ENCODE results near the gene CHST14. TPM values are rescaled to one million over a fixed set of nuclear protein-coding genes. Genes with fewer than 3 reads are reported as not detected.

The CHST14 gene, protein sequence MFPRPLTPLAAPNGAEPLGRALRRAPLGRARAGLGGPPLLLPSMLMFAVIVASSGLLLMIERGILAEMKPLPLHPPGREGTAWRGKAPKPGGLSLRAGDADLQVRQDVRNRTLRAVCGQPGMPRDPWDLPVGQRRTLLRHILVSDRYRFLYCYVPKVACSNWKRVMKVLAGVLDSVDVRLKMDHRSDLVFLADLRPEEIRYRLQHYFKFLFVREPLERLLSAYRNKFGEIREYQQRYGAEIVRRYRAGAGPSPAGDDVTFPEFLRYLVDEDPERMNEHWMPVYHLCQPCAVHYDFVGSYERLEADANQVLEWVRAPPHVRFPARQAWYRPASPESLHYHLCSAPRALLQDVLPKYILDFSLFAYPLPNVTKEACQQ
- 11.9 and 12.2 TPM in 2 replicates for polyA plus RNA-seq (2013)

DNA sequence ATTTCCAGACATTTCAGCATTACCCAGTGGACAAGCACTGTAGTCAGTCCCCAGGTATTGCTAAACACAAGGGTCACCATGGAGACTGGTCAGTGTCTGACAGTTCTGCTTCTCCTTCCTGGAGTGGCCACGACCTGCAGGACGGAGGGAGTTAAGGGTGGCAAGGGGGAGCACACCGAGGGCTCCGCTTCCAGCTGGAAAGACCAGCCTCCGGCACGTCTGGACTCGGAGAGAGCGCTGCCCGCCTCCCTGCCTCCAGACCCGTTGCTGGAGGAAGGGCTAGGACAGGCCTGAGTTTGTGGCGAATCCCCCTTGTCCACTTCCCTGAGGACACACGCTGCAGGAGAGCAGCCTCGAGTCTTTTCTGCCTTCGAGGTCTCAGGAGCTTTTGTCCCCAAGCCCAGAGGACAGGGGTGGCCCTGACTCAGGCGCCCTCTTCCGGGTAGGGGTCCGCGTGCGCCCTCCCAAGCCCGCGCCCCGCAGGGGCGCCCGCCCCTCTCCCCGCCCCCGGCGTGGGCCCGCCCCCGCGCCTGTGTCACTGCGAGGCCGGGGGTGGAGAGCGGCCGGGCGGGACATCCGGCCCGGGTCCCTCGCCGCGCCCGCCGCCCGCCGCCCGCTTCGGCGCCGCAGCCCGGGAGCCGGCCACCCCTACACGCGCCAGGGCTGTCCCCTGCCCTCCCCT is at the start of gene CHST14:
TSS of gene CHST14 (plus strand) at position 562 of the 682 bp plus-strand sequence. CDS start 230 bp downstream, outside the sequence.
- peak within 1 kb of the TSS; percentile 56 for H2AFZ ChIP-seq (ENCODE audit: insufficient read depth, low read length, poor library complexity)
- H3K4me1 ChIP-seq (ENCODE audit: control insufficient read depth in 1 of 2, insufficient read depth in 2 of 2, low read length in 2 of 2) = peaks cover 13 to 24% of the 10 kb centered on the region in 2 experiments
- H3K4me2 ChIP-seq (ENCODE audit: low read length) = peak within 1 kb of the TSS; percentile 92
- peaks cover 7% of the 10 kb centered on the region for H3K79me2 ChIP-seq (ENCODE audit: control insufficient read depth, insufficient read depth, low read length, poor library complexity)
- H3K79me1 ChIP-seq (ENCODE audit: low read length) = peaks cover 10% of the 10 kb centered on the region
- peak within 1 kb of the TSS; percentile 76 for H3K27ac ChIP-seq (ENCODE audit: low read depth, low read length)
- H2BK120ac ChIP-seq (ENCODE audit: insufficient read depth, low read length, poor library complexity) = peak within 1 kb of the TSS; percentile 61
- H4K12ac ChIP-seq (ENCODE audit: low read depth, low read length) = peak within 1 kb of the TSS; percentile 60
- H3K4ac ChIP-seq (ENCODE audit: low read depth, low read length) = peak within 1 kb of the TSS; percentile 57
- no peak within 1 kb of the TSS for H3K23ac ChIP-seq (ENCODE audit: low read length)
- H3K9me3 ChIP-seq (ENCODE audit: insufficient read depth, low read depth, low read length) = no peaks in the 10 kb centered on the region
- peak within 1 kb of the TSS; percentile 94 for H3K14ac ChIP-seq (ENCODE audit: low read length)
- peak within 1 kb of the TSS; percentile 90 for H4K91ac ChIP-seq (ENCODE audit: low read depth, low read length)
- H3K18ac ChIP-seq (ENCODE audit: low read length) = peak within 1 kb of the TSS; percentile 85
- H3K4me3 ChIP-seq (ENCODE audit: low read depth, low read length) = peak within 1 kb of the TSS; percentile 68
- peak; percentile 75 to 81 for DNase-seq
- peak within 1 kb of the TSS; percentile 82 for H4K8ac ChIP-seq (ENCODE audit: low read depth, low read length)
- peak within 1 kb of the TSS; percentile 71 for H2AK5ac ChIP-seq (ENCODE audit: low read length)
- no CpG with 5 or more reads among the region's 52 CpGs for WGBS (ENCODE audit: extremely low coverage, insufficient coverage, insufficient read length)
- H3K36me3 ChIP-seq (ENCODE audit: control insufficient read depth in 1 of 2, insufficient read depth in 2 of 2, low read length in 2 of 2) = peaks cover 17 to 20% of the 10 kb centered on the region in 2 experiments
- H3K9ac ChIP-seq (ENCODE audit: low read length) = peak within 1 kb of the TSS; percentile 35
- H2BK5ac ChIP-seq (ENCODE audit: low read depth, low read length, poor library complexity) = peak within 1 kb of the TSS; percentile 42
- peak within 1 kb of the TSS; percentile 23 for H2BK12ac ChIP-seq (ENCODE audit: low read length)
- no peaks in the 10 kb centered on the region for H3K27me3 ChIP-seq (ENCODE audit: insufficient read depth, low read length)

DNA sequence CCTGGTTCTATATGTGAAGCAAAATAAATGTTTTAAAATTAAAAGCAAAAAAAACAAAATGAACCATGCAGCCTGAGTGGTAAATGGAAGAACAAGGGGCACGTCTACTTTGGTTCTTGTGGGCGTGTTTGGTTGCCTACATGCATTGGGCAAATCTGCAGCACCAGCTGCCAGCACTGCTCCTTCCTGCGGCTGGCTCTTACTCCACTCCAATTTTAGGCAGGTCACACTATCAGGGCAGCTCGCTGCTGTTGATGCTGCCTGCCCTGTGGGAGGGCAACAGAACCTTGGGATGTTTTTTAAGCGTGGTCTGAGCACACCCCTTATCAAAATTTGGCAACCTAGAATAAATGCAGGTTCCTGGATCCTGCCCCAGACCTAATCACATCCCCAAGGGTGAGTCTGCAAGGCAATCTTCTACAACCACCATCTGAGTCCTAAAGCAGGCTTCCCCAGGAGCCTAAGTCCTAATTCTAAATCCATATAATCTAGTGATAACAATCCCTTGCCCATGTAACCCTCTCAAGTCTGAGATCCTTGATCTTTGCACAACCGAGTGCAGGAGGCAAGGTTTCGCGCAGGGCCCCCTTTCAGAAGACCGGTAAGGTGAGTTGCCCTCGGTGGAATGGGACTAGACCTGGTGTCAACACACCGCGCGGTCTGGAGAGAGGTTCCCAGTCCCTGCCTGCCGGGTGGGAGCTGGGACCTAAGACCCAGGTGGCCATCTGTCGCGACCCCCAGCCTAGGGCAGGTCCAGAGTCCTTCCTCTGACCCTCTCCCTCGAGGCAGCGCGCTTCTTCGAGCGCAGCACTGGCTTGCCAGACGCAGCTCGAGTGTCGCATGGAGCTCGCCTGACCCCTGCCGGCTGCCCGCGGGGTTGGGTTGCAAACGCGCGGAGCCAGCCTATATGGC is 49.3 kb upstream of the CHST14 start:
- DNase-seq = peak; percentile 71 to 90
- peaks cover 4 to 11% of the 10 kb centered on the region in 2 experiments for H3K36me3 ChIP-seq (ENCODE audit: control insufficient read depth in 1 of 2, insufficient read depth in 2 of 2, low read length in 2 of 2)
- peak overlapping the region; percentile 74 for H3K9ac ChIP-seq (ENCODE audit: low read length)
- H3K79me2 ChIP-seq (ENCODE audit: control insufficient read depth, insufficient read depth, low read length, poor library complexity) = no peaks in the 10 kb centered on the region
- H2AFZ ChIP-seq (ENCODE audit: insufficient read depth, low read length, poor library complexity) = peak overlapping the region; percentile 47
- no peak overlapping the region for H2BK12ac ChIP-seq (ENCODE audit: low read length)
- no peak overlapping the region for H2BK5ac ChIP-seq (ENCODE audit: low read depth, low read length, poor library complexity)
- H3K4me2 ChIP-seq (ENCODE audit: low read length) = peak overlapping the region; percentile 80
- no peak overlapping the region for H4K8ac ChIP-seq (ENCODE audit: low read depth, low read length)
- H3K9me3 ChIP-seq (ENCODE audit: insufficient read depth, low read depth, low read length) = no peaks in the 10 kb centered on the region
- no peak overlapping the region for H3K27ac ChIP-seq (ENCODE audit: low read depth, low read length)
- H3K4ac ChIP-seq (ENCODE audit: low read depth, low read length) = no peak overlapping the region
- no peak overlapping the region for H4K91ac ChIP-seq (ENCODE audit: low read depth, low read length)
- no peaks in the 10 kb centered on the region for H3K27me3 ChIP-seq (ENCODE audit: insufficient read depth, low read length)
- H3K4me1 ChIP-seq (ENCODE audit: control insufficient read depth in 1 of 2, insufficient read depth in 2 of 2, low read length in 2 of 2) = peaks cover 3% of the 10 kb centered on the region in 2 experiments
- no peak overlapping the region for H4K12ac ChIP-seq (ENCODE audit: low read depth, low read length)
- no CpG with 5 or more reads among the region's 31 CpGs for WGBS (ENCODE audit: extremely low coverage, insufficient coverage, insufficient read length)
- no peak overlapping the region for H2BK120ac ChIP-seq (ENCODE audit: insufficient read depth, low read length, poor library complexity)
- H3K14ac ChIP-seq (ENCODE audit: low read length) = no peak overlapping the region
- no peak overlapping the region for H2AK5ac ChIP-seq (ENCODE audit: low read length)
- H3K23ac ChIP-seq (ENCODE audit: low read length) = no peak overlapping the region
- no peak overlapping the region for H3K18ac ChIP-seq (ENCODE audit: low read length)
- peak overlapping the region; percentile 34 for H3K4me3 ChIP-seq (ENCODE audit: low read depth, low read length)
- no peaks in the 10 kb centered on the region for H3K79me1 ChIP-seq (ENCODE audit: low read length)

- Histone ChIP-seq H3K4me1 (ENCODE audit: control insufficient read depth in 1 of 2, insufficient read depth in 2 of 2, low read length in 2 of 2) (peaks cover 3% of the 10 kb centered on the region in 2 experiments), H2BK5ac (ENCODE audit: low read depth, low read length, poor library complexity) (no peak overlapping the region), H3K23ac (ENCODE audit: low read length) (peak overlapping the region; percentile 7), H3K79me2 (ENCODE audit: control insufficient read depth, insufficient read depth, low read length, poor library complexity) (no peaks in the 10 kb centered on the region), H3K27me3 (ENCODE audit: insufficient read depth, low read length) (no peaks in the 10 kb centered on the region), H3K36me3 (ENCODE audit: control insufficient read depth in 1 of 2, insufficient read depth in 2 of 2, low read length in 2 of 2) (no peaks in the 10 kb centered on the region), H3K14ac (ENCODE audit: low read length) (no peak overlapping the region), H3K27ac (ENCODE audit: low read depth, low read length) (no peak overlapping the region), H4K91ac (ENCODE audit: low read depth, low read length) (no peak overlapping the region), H3K4me3 (ENCODE audit: low read depth, low read length) (no peak overlapping the region), H3K79me1 (ENCODE audit: low read length) (no peaks in the 10 kb centered on the region), H3K18ac (ENCODE audit: low read length) (no peak overlapping the region), H3K9ac (ENCODE audit: low read length) (no peak overlapping the region), H2BK120ac (ENCODE audit: insufficient read depth, low read length, poor library complexity) (no peak overlapping the region), H4K12ac (ENCODE audit: low read depth, low read length) (no peak overlapping the region), H2AK5ac (ENCODE audit: low read length) (no peak overlapping the region), H2AFZ (ENCODE audit: insufficient read depth, low read length, poor library complexity) (no peak overlapping the region), H3K4me2 (ENCODE audit: low read length) (no peak overlapping the region), H2BK12ac (ENCODE audit: low read length) (no peak overlapping the region), H4K8ac (ENCODE audit: low read depth, low read length) (no peak overlapping the region), H3K9me3 (ENCODE audit: insufficient read depth, low read depth, low read length) (no peaks in the 10 kb centered on the region), H3K4ac (ENCODE audit: low read depth, low read length) (no peak overlapping the region)
- no peak for DNase-seq
- no CpG with 5 or more reads among the region's 6 CpGs for WGBS (ENCODE audit: extremely low coverage, insufficient coverage, insufficient read length)
Measured at GRCh38 chr15:40424483-40425115, 46.2 kb upstream of the CHST14 start.

DNA sequence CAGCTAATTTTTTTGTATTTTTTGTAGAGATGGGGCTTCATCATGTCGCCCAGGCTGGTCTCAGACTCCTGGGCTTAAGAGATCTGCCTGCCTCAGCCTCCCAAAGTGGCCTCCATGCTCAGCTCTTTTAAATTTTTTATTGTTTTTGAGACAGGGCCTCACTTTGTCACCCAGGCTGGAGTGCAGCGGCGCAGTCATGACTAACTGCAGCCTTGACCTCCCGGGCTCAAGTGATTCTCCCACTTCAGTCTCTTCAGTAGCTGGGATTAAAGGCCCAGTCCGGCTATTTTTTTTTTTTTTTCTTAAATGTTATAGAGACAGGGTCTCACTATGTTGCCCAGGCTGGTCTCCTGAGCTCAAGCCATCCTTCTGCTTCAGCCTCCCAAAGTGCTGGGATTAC is 45.1 kb upstream of the CHST14 start:
- no peak overlapping the region for H4K91ac ChIP-seq (ENCODE audit: low read depth, low read length)
- H3K36me3 ChIP-seq (ENCODE audit: control insufficient read depth in 1 of 2, insufficient read depth in 2 of 2, low read length in 2 of 2) = no peaks in the 10 kb centered on the region
- H2AFZ ChIP-seq (ENCODE audit: insufficient read depth, low read length, poor library complexity) = no peak overlapping the region
- no peak overlapping the region for H3K9ac ChIP-seq (ENCODE audit: low read length)
- H3K27ac ChIP-seq (ENCODE audit: low read depth, low read length) = no peak overlapping the region
- DNase-seq = no peak
- H3K9me3 ChIP-seq (ENCODE audit: insufficient read depth, low read depth, low read length) = no peaks in the 10 kb centered on the region
- no peak overlapping the region for H2BK12ac ChIP-seq (ENCODE audit: low read length)
- no peak overlapping the region for H3K4ac ChIP-seq (ENCODE audit: low read depth, low read length)
- no peaks in the 10 kb centered on the region for H3K79me1 ChIP-seq (ENCODE audit: low read length)
- no peak overlapping the region for H2AK5ac ChIP-seq (ENCODE audit: low read length)
- H3K18ac ChIP-seq (ENCODE audit: low read length) = no peak overlapping the region
- no peak overlapping the region for H4K8ac ChIP-seq (ENCODE audit: low read depth, low read length)
- H2BK120ac ChIP-seq (ENCODE audit: insufficient read depth, low read length, poor library complexity) = no peak overlapping the region
- WGBS (ENCODE audit: extremely low coverage, insufficient coverage, insufficient read length) = no CpG with 5 or more reads among the region's 5 CpGs
- no peaks in the 10 kb centered on the region for H3K27me3 ChIP-seq (ENCODE audit: insufficient read depth, low read length)
- H3K4me3 ChIP-seq (ENCODE audit: low read depth, low read length) = no peak overlapping the region
- H3K14ac ChIP-seq (ENCODE audit: low read length) = no peak overlapping the region
- H3K4me1 ChIP-seq (ENCODE audit: control insufficient read depth in 1 of 2, insufficient read depth in 2 of 2, low read length in 2 of 2) = peaks cover 3% of the 10 kb centered on the region in 2 experiments
- no peak overlapping the region for H4K12ac ChIP-seq (ENCODE audit: low read depth, low read length)
- H3K79me2 ChIP-seq (ENCODE audit: control insufficient read depth, insufficient read depth, low read length, poor library complexity) = no peaks in the 10 kb centered on the region
- H3K23ac ChIP-seq (ENCODE audit: low read length) = no peak overlapping the region
- H3K4me2 ChIP-seq (ENCODE audit: low read length) = no peak overlapping the region
- H2BK5ac ChIP-seq (ENCODE audit: low read depth, low read length, poor library complexity) = no peak overlapping the region

All from trophoblast cell (in vitro differentiated cells and primary cell).